ENCODE data around the gene FGFR3.

The FGFR3 gene

GRCh38 chr4:1803523-1804423 lies 10.7 kb downstream of the FGFR3 start:
- no peak for DNase-seq

GRCh38 chr4:1804638-1805492 lies 11.8 kb downstream of the FGFR3 start:
- DNase-seq, result no peak

GRCh38 chr4:1805493-1806222 lies 12.6 kb downstream of the FGFR3 start:
- DNase-seq, result no peak

GRCh38 chr4:1806223-1806564 lies 13.1 kb downstream of the FGFR3 start:
- no peak for DNase-seq

- no peak for DNase-seq
Observed at GRCh38 chr4:1806596-1807331, 13.7 kb downstream of the FGFR3 start.

DNA sequence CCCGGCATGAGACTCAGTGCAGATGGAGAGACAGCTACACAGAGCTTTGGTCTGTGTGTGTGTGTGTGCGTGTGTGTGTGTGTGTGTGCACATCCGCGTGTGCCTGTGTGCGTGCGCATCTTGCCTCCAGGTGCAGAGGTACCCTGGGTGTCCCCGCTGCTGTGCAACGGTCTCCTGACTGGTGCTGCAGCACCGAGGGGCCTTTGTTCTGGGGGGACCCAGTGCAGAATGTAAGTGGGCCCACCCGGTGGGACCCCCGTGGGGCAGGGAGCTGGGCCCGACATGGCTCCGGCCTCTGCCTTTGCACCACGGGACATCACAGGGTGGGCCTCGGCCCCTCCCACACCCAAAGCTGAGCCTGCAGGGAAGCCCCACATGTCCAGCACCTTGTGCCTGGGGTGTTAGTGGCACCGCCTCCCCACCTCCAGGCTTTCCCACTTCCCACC lies 14.3 kb downstream of the FGFR3 start:
- no peak for DNase-seq

- no peak for DNase-seq
Observed at GRCh38 chr4:1808396-1808795, 15.3 kb downstream of the FGFR3 start.

DNA sequence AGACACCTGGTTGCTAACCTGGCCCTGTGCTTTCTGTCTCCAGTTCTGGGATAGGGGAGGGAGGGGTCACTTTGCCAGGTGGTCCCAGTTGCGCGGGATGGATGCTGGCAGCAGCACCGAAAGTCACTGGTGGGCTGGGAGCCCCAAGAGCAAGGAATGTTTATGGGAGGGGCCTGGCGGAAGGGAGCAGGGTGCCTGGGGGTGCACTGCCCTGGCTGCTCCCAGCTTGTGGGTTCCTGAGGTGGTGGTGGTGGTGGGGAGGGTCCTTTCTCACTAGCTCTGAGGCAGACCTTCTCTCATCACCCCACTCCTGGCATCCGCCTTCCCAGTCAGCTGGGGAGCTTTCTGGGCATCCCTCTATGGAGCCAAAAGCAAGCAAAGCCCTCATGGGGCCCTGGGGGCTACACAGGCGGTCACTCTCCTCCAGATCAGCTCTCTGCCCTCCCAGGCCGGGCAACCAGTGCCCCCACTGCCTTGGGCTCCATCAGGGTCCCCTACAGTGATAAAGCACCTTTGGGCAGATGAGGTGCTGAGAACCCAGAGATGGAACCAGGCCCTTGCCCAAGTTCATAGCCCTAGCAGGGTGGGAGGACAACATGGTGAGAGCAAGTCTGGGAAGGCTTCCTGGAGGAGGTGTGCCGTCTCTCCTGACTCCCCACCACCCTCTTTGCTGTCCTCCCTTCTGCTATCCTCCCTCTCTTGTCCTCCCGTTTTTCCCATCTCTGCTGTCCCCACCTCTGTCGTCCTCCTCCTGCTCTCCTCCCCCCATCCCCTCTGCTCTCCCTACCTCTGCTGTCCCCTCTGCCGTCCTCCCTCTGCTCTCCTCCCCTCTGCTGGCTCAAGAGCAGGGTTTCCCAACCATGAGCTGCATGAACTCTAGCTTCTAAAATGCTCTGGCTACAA lies 16.0 kb downstream of the FGFR3 start:
- DNase-seq, result no peak

- DNase-seq, result peak; percentile 69 to 79
Observed at GRCh38 chr4:1809754-1810502, 16.8 kb downstream of the FGFR3 start.

GRCh38 chr4:1810765-1811164 lies 17.7 kb downstream of the FGFR3 start:
- no peak for DNase-seq

GRCh38 chr4:1812720-1813119 lies 19.6 kb downstream of the FGFR3 start:
- DNase-seq, result no peak

GRCh38 chr4:1813231-1813630 lies 20.1 kb downstream of the FGFR3 start:
- DNase-seq, result no peak

DNA sequence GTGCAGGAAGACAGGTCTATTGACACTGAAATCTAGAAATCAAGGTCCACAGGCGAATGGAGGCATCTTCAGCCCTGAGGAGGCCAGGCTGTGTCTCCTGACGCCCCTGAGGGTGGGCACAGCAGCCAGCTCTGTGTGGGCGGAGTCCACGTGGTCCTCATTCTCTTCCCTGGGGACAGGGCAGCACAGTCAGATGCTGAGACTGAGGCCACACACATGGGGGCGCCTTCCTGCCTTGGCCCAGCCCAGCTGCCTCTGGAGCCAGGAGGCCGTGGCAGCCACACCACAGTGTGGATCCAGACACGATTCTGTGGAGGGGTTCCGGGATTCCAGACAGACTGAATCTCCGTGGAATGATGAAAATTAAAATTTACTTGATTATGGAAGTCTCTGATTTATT lies 20.8 kb downstream of the FGFR3 start:
- DNase-seq, result no peak

- DNase-seq, result no peak
Observed at GRCh38 chr4:1814453-1814852, 21.4 kb downstream of the FGFR3 start.

- no peak for DNase-seq
Observed at GRCh38 chr4:1815096-1815996, 22.3 kb downstream of the FGFR3 start.

DNA sequence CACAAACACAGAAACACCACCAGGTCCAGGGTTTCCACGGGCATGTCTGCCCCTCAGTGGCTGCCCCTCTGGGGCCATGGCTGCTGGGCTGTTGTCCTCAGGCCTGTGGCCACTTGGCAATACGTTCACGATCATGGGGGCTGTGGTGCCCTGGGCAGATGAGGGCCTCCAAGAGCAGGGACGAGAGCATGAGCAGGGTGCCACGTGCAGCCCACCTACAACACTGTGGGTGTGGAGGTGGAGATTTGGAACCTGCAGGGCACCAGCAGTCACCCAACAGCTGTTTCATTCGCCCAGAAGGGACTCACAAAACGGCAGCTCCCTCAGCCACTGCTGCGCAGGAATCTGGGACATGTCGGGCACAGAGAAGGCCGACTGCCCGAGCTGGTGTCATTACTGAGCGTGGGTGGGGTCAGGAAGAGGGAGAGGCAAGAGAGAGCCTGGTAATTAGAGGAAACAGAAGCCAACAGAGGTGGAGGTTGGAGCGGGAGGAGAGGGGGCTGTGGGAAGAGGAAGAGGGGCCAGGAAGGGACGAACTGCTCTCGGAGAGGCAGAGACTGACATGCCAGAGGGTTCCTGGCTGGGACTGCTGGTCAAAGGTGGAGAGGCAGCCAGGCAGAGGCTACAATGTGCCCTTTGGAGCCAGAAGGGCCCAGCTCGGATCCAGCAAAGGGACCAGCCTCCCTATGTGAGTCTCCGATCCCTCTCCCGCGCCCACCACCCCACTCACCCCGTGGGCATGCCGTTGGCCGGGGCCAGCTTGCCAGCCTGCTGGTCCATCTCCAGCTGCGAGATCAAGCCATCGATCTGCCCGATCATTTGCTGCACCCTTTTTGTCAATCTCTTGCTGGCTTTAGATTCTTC lies 23.1 kb downstream of the FGFR3 start:
- no peak for DNase-seq

- no peak for DNase-seq
Observed at GRCh38 chr4:1819284-1819683, 26.2 kb downstream of the FGFR3 start.

- no peak for DNase-seq
Observed at GRCh38 chr4:1819816-1820215, 26.7 kb downstream of the FGFR3 start.
